HCT116 (cell line): ENCODE data around the gene LCE2A. TPM values are rescaled to one million over a fixed set of nuclear protein-coding genes. Genes with fewer than 3 reads are reported as not detected.

ENCODE experiments used
- ATAC-seq: fragments of 200-7000 bp; cut with Tn5 transposase; 2 replicates; pipeline ENCODE4 v1.9.1; 2020; ENCODE audit warnings: mild to moderate bottlenecking, moderate library complexity
- BruUV-seq: library from RNA; stranded (reverse); fragments of 400-500 nt; replicated peaks from 2 replicates; lab custom pipeline; 2021; lab: Mats Ljungman, UMichigan
- CTCF ChIA-PET: fragments of 300-600 bp; sonication (Branson Sonifier 250); formaldehyde crosslinking; loops from one replicate; lab custom pipeline; 2021; ENCODE audit warnings: antibody characterized with exemption; lab: Charles Lee
- POLR2A ChIA-PET: fragments of 300-600, 350-600 bp; sonication (Branson Sonifier 250); formaldehyde crosslinking; loops from one replicate; lab custom pipeline; 2021; ENCODE audit warnings: antibody characterized with exemption; lab: Charles Lee
- RAD21 ChIA-PET, 2 experiments: fragments of 300-600 bp; sonication (Branson Sonifier 250); formaldehyde crosslinking; loops; one replicate each; lab custom pipeline; 2023; ENCODE audit warnings: low total read pairs in 2 of 2; ENCODE audit not compliant: uncharacterized antibody in 2 of 2, unreplicated experiment in 2 of 2, low non-redundant PET in 1 of 2; lab: Charles Lee
- DNase-seq: peaks from one replicate; pipeline ENCODE4 v3.0.0-alpha.2; 2010; ENCODE audit warnings: low read depth, low spot score
- H2AFZ ChIP-seq: fragments of 200-600 bp; shearing (Covaris generic), sonication (generic); 2 replicates; pipeline ENCODE4 v1.6.1; 2017; ENCODE audit warnings: low read depth, mixed run types, mixed read lengths, antibody characterized with exemption, low read length; ENCODE audit not compliant: poor library complexity, severe bottlenecking
- H3K27ac ChIP-seq: 2 replicates; pipeline ENCODE4 v1.5.1; 2012; ENCODE audit warnings: low read depth, low read length
- H3K27me3 ChIP-seq: fragments of 200-600 bp; sonication (generic); 2 replicates; pipeline ENCODE4 v1.6.1; 2016; ENCODE audit warnings: mixed run types, low read length, mixed read lengths; ENCODE audit not compliant: insufficient read depth
- H3K36me3 ChIP-seq, 2 experiments: fragments of 200-500 bp in 1 of 2; fragments of 200-600 bp in 1 of 2; sonication (Bioruptor generic) in 1 of 2; sonication (generic) in 1 of 2; 2 replicates each; pipeline versions ENCODE4 v1.5.1 to v1.6.1; 2014 to 2016; ENCODE audit warnings: low read length in 2 of 2, inconsistent platforms in 1 of 2, mixed read lengths in 1 of 2, mixed run types in 1 of 2; ENCODE audit not compliant: insufficient read depth in 2 of 2, control insufficient read depth in 1 of 2
- H3K4me1 ChIP-seq, 2 experiments: fragments of 200-600 bp in 1 of 2; sonication (generic) in 1 of 2; 2 replicates each; pipeline versions ENCODE4 v1.5.1 to v1.6.1; 2012 to 2017; ENCODE audit warnings: low read length in 2 of 2, inconsistent platforms in 1 of 2, mild to moderate bottlenecking in 1 of 2, mixed read lengths in 1 of 2, mixed run types in 1 of 2, moderate library complexity in 1 of 2; ENCODE audit not compliant: insufficient read depth in 2 of 2, control insufficient read depth in 1 of 2
- H3K4me2 ChIP-seq: fragments of 200-600 bp; sonication (generic); 2 replicates; pipeline ENCODE4 v1.6.1; 2017; ENCODE audit warnings: mixed run types, low read length, mixed read lengths
- H3K4me3 ChIP-seq, 2 experiments: fragments of 200-600 bp in 1 of 2; sonication (generic) in 1 of 2; replicated peaks in 1 of 2; 2 replicates each; pipeline ENCODE4 v1.5.1; 2011 to 2016; ENCODE audit warnings: low read length in 2 of 2, control low read depth in 1 of 2, low read depth in 1 of 2, mild to moderate bottlenecking in 1 of 2, mixed read lengths in 1 of 2, mixed run types in 1 of 2
- H3K79me2 ChIP-seq: fragments of 200-600 bp; sonication (generic); 2 replicates; pipeline ENCODE4 v1.6.1; 2017; ENCODE audit warnings: mild to moderate bottlenecking, mixed run types, low read length, moderate library complexity, mixed read lengths; ENCODE audit not compliant: insufficient read depth
- H3K9ac ChIP-seq: fragments of 200-600 bp; sonication (generic); 2 replicates; pipeline ENCODE4 v1.6.1; 2016; ENCODE audit warnings: low read length, mixed read lengths
- H3K9me2 ChIP-seq: fragments of 200-600 bp; sonication (generic), shearing (Covaris generic); 2 replicates; pipeline ENCODE4 v1.6.1; 2017; ENCODE audit warnings: mixed run types, mild to moderate bottlenecking, moderate library complexity; ENCODE audit not compliant: insufficient read depth
- H3K9me3 ChIP-seq, 2 experiments: fragments of 200-500 bp in 1 of 2; fragments of 200-600 bp in 1 of 2; sonication (Bioruptor generic) in 1 of 2; sonication (generic) in 1 of 2; 2 replicates each; pipeline ENCODE4 v1.6.1; 2014 to 2017; ENCODE audit warnings: low read length in 2 of 2, mixed read lengths in 2 of 2, inconsistent platforms in 1 of 2, low read depth in 1 of 2, mild to moderate bottlenecking in 1 of 2, mixed run types in 1 of 2, moderate library complexity in 1 of 2; ENCODE audit not compliant: control insufficient read depth in 1 of 2, insufficient read depth in 1 of 2
- H4K20me1 ChIP-seq: fragments of 200-600 bp; sonication (generic), shearing (Covaris generic); 2 replicates; pipeline ENCODE4 v1.6.1; 2017; ENCODE audit warnings: mixed run types, mild to moderate bottlenecking, moderate library complexity; ENCODE audit not compliant: insufficient read depth
- CEBPB ChIP-seq: IDR thresholded peaks from 2 replicates; pipeline ENCODE4 v1.6.1; 2012; ENCODE audit warnings: low read depth
- EGR1 ChIP-seq: IDR thresholded peaks from 2 replicates; pipeline ENCODE4 v1.6.1; 2012; ENCODE audit warnings: low read depth
- ELF1 ChIP-seq: IDR thresholded peaks from 2 replicates; pipeline ENCODE4 v1.6.1; 2012; ENCODE audit warnings: low read depth, borderline replicate concordance
- EZH2 ChIP-seq: fragments of 200-600 bp; sonication (generic); IDR thresholded peaks from 2 replicates; pipeline ENCODE4 v1.6.1; 2017; ENCODE audit warnings: antibody characterized with exemption, mixed run types
- EZH2phosphoT487 ChIP-seq: fragments of 200-600 bp; IDR thresholded peaks from 2 replicates; pipeline ENCODE4 v1.6.1; 2018; ENCODE audit warnings: antibody characterized with exemption, borderline replicate concordance
- FOSL1 ChIP-seq: IDR thresholded peaks from 2 replicates; pipeline ENCODE4 v1.6.1; 2012; ENCODE audit warnings: low read depth
- MAX ChIP-seq: IDR thresholded peaks from 2 replicates; pipeline ENCODE4 v1.6.1; 2012
- POLR2A ChIP-seq: IDR thresholded peaks from 2 replicates; pipeline ENCODE4 v1.7.0; 2011; ENCODE audit warnings: borderline replicate concordance; ENCODE audit not compliant: insufficient read depth, insufficient read length; ENCODE audit errors: extremely low read depth
- POLR2AphosphoS5 ChIP-seq: IDR thresholded peaks from 2 replicates; pipeline ENCODE4 v1.6.1; 2011; ENCODE audit warnings: mild to moderate bottlenecking, low read depth, low read length, moderate library complexity
- RAD21 ChIP-seq: IDR thresholded peaks from 2 replicates; pipeline ENCODE4 v1.6.1; 2012; ENCODE audit warnings: low read depth, mild to moderate bottlenecking
- SIN3A ChIP-seq: IDR thresholded peaks from 2 replicates; pipeline ENCODE4 v1.6.1; 2012; ENCODE audit warnings: low read depth
- SP1 ChIP-seq: IDR thresholded peaks from 2 replicates; pipeline ENCODE4 v1.6.1; 2012; ENCODE audit warnings: low read depth
- SRF ChIP-seq: IDR thresholded peaks from 2 replicates; pipeline ENCODE4 v1.6.1; 2012; ENCODE audit warnings: low read depth
- TCF7L2 ChIP-seq: IDR thresholded peaks from 2 replicates; pipeline ENCODE4 v1.7.0; 2011; ENCODE audit warnings: borderline replicate concordance, inconsistent platforms; ENCODE audit not compliant: insufficient read depth, insufficient read length; ENCODE audit errors: extremely low read depth
- ZFX ChIP-seq: fragments of 450-650 bp; IDR thresholded peaks from 2 replicates; pipeline ENCODE4 v1.6.1; 2017
- ZNF274 ChIP-seq: fragments of 200-500 bp; sonication (Bioruptor generic); IDR thresholded peaks from 2 replicates; pipeline ENCODE4 v1.6.1; 2014; ENCODE audit warnings: mild to moderate bottlenecking, low read depth, low read length, inconsistent platforms
- intact Hi-C: fragments of 100-400 bp; cut with micrococcal nuclease; formaldehyde crosslinking; loops from 2 replicates; pipeline ENCODE4 v1.10.0; 2022
- total RNA-seq: library from RNA; stranded (reverse); gene quantifications from one replicate; pipeline ENCODE4 v1.2.1, GENCODE V29; 2021; ENCODE audit not compliant: unreplicated experiment
- TF ChIP-seq, protein P1 (sequence below): IDR thresholded peaks from 2 replicates; pipeline ENCODE4 v1.6.1; 2012; ENCODE audit warnings: low read depth
- TF ChIP-seq, protein P2 (sequence below), 3 experiments: fragments of 200-600 bp in 1 of 3; sonication (generic) in 1 of 3; IDR thresholded peaks in 2 of 3; conservative IDR thresholded peaks in 1 of 3; 2 replicates each; pipeline ENCODE4 v1.5.1; 2012 to 2017; ENCODE audit warnings: low read depth in 2 of 3, low read length in 2 of 3, antibody characterized with exemption in 1 of 3, borderline replicate concordance in 1 of 3, control low read depth in 1 of 3, mild to moderate bottlenecking in 1 of 3, mixed read lengths in 1 of 3, mixed run types in 1 of 3, moderate library complexity in 1 of 3; ENCODE audit not compliant: insufficient read depth in 1 of 3

The LCE2A gene
- total RNA-seq, 1 experiment from 2014 or later = not detected

GRCh38 chr1:152725261-152725660 lies 27.1 kb downstream of the LCE2A start:
- TF ChIP-seq CEBPB = no peak
- no peak for TF ChIP-seq ZFX
- no peak for TF ChIP-seq SP1
- TF ChIP-seq ELF1 = no peak
- H3K4me2 ChIP-seq = no peak overlapping the region
- ChIA-PET CTCF (no interaction called here), RAD21 (no interaction called here), POLR2A (no interaction called here)
- no peaks in the 10 kb centered on the region for H3K9me2 ChIP-seq
- H3K79me2 ChIP-seq = no peaks in the 10 kb centered on the region
- no peaks in the 10 kb centered on the region for H3K4me1 ChIP-seq
- no peaks in the 10 kb centered on the region for H3K36me3 ChIP-seq
- DNase-seq (no peak), ATAC-seq (no peak)
- no peak overlapping the region for H3K4me3 ChIP-seq
- no peaks in the 10 kb centered on the region for H3K9me3 ChIP-seq
- no peak overlapping the region for H3K27ac ChIP-seq
- intact Hi-C loops = no loop called here
- peaks cover 42% of the 10 kb centered on the region for H3K27me3 ChIP-seq
- H3K9ac ChIP-seq = no peak overlapping the region
- no TSS peak for BruUV-seq
- no peaks in the 10 kb centered on the region for H4K20me1 ChIP-seq
- H2AFZ ChIP-seq = no peak overlapping the region

- no TSS peak for BruUV-seq
- no peak overlapping the region for H2AFZ ChIP-seq
- ATAC-seq = no peak
- RAD21 ChIA-PET = no interaction called here
- no peaks in the 10 kb centered on the region for H3K79me2 ChIP-seq
- peaks cover 34% of the 10 kb centered on the region for H3K27me3 ChIP-seq
- no peaks in the 10 kb centered on the region for H3K9me2 ChIP-seq
- H3K4me2 ChIP-seq = no peak overlapping the region
- DNase-seq = no peak
- intact Hi-C loops = no loop called here
- H4K20me1 ChIP-seq = no peaks in the 10 kb centered on the region
- POLR2A ChIA-PET = no interaction called here
- H3K4me1 ChIP-seq = no peaks in the 10 kb centered on the region
- H3K36me3 ChIP-seq = no peaks in the 10 kb centered on the region
- CTCF ChIA-PET = no interaction called here
- H3K9ac ChIP-seq = no peak overlapping the region
- no peaks in the 10 kb centered on the region for H3K9me3 ChIP-seq
- H3K4me3 ChIP-seq = no peak overlapping the region
- H3K27ac ChIP-seq = no peak overlapping the region
- TF ChIP-seq EZH2phosphoT487 = no peak
- TF ChIP-seq MAX = no peak
- no peak for TF ChIP-seq TCF7L2
- TF ChIP-seq ZNF274 = no peak
- TF ChIP-seq, protein P1, sequence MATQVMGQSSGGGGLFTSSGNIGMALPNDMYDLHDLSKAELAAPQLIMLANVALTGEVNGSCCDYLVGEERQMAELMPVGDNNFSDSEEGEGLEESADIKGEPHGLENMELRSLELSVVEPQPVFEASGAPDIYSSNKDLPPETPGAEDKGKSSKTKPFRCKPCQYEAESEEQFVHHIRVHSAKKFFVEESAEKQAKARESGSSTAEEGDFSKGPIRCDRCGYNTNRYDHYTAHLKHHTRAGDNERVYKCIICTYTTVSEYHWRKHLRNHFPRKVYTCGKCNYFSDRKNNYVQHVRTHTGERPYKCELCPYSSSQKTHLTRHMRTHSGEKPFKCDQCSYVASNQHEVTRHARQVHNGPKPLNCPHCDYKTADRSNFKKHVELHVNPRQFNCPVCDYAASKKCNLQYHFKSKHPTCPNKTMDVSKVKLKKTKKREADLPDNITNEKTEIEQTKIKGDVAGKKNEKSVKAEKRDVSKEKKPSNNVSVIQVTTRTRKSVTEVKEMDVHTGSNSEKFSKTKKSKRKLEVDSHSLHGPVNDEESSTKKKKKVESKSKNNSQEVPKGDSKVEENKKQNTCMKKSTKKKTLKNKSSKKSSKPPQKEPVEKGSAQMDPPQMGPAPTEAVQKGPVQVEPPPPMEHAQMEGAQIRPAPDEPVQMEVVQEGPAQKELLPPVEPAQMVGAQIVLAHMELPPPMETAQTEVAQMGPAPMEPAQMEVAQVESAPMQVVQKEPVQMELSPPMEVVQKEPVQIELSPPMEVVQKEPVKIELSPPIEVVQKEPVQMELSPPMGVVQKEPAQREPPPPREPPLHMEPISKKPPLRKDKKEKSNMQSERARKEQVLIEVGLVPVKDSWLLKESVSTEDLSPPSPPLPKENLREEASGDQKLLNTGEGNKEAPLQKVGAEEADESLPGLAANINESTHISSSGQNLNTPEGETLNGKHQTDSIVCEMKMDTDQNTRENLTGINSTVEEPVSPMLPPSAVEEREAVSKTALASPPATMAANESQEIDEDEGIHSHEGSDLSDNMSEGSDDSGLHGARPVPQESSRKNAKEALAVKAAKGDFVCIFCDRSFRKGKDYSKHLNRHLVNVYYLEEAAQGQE = no peak
- no peak for TF ChIP-seq EZH2
- no peak for TF ChIP-seq FOSL1
- TF ChIP-seq, protein P2, sequence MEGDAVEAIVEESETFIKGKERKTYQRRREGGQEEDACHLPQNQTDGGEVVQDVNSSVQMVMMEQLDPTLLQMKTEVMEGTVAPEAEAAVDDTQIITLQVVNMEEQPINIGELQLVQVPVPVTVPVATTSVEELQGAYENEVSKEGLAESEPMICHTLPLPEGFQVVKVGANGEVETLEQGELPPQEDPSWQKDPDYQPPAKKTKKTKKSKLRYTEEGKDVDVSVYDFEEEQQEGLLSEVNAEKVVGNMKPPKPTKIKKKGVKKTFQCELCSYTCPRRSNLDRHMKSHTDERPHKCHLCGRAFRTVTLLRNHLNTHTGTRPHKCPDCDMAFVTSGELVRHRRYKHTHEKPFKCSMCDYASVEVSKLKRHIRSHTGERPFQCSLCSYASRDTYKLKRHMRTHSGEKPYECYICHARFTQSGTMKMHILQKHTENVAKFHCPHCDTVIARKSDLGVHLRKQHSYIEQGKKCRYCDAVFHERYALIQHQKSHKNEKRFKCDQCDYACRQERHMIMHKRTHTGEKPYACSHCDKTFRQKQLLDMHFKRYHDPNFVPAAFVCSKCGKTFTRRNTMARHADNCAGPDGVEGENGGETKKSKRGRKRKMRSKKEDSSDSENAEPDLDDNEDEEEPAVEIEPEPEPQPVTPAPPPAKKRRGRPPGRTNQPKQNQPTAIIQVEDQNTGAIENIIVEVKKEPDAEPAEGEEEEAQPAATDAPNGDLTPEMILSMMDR (IDR thresholded peaks at IDR 0.05 in 2 of 3, conservative IDR thresholded peaks at IDR 0.05 in 1 of 3; ENCODE audit: borderline replicate concordance in 1 of 3, insufficient read depth in 1 of 3, low read depth in 2 of 3, low read length in 2 of 3) = no peak
- TF ChIP-seq SIN3A = no peak
- no peak for TF ChIP-seq EGR1
- TF ChIP-seq POLR2AphosphoS5 = no peak
- no peak for TF ChIP-seq RAD21
- no peak for TF ChIP-seq SP1
- TF ChIP-seq POLR2A = no peak
- TF ChIP-seq ZFX = no peak
- no peak for TF ChIP-seq SRF
These were observed 30.8 kb downstream of the LCE2A start for GRCh38 chr1:152728986-152729385.
